Measurements from ENCODE around the gene FAM156A.
"Not testable (repeated sequence)": the region's sequence is repeated elsewhere in the genome, so short reads cannot be mapped to it uniquely, and the experiment has no call there.

Gene FAM156A

GRCh38 chrX:52958113-52958959 is at the start of gene FAM156A:
Gene FAM156A (minus strand): TSS chrX:52958518. CDS start chrX:52948588, 9,930 bp downstream.
- DNase-seq (ENCODE audit: low read depth, low spot score); H3K4me3 ChIP-seq (ENCODE audit: low read depth, low read length); in situ Hi-C loops (cut with HindIII; ENCODE audit: low sequenced_read_pairs): not testable (repeated sequence)

GRCh38 chrX:53005327-53005726 is 47.0 kb upstream of the FAM156A start:
- TF ChIP-seq, protein P1, sequence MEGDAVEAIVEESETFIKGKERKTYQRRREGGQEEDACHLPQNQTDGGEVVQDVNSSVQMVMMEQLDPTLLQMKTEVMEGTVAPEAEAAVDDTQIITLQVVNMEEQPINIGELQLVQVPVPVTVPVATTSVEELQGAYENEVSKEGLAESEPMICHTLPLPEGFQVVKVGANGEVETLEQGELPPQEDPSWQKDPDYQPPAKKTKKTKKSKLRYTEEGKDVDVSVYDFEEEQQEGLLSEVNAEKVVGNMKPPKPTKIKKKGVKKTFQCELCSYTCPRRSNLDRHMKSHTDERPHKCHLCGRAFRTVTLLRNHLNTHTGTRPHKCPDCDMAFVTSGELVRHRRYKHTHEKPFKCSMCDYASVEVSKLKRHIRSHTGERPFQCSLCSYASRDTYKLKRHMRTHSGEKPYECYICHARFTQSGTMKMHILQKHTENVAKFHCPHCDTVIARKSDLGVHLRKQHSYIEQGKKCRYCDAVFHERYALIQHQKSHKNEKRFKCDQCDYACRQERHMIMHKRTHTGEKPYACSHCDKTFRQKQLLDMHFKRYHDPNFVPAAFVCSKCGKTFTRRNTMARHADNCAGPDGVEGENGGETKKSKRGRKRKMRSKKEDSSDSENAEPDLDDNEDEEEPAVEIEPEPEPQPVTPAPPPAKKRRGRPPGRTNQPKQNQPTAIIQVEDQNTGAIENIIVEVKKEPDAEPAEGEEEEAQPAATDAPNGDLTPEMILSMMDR (IDR thresholded peaks at IDR 0.05; ENCODE audit: low read depth, low read length): no peak
- H3K4me3 ChIP-seq (ENCODE audit: low read depth, low read length): no peak overlapping the region
- in situ Hi-C loops (cut with HindIII; ENCODE audit: low sequenced_read_pairs): no loop called here
- no peak for DNase-seq (ENCODE audit: low read depth, low spot score)

GRCh38 chrX:53004811-53005210 is 46.5 kb upstream of the FAM156A start:
- no peak overlapping the region for H3K4me3 ChIP-seq (ENCODE audit: low read depth, low read length)
- in situ Hi-C loops (cut with HindIII; ENCODE audit: low sequenced_read_pairs): no loop called here
- TF ChIP-seq, protein P1 (IDR thresholded peaks at IDR 0.05; ENCODE audit: low read depth, low read length): no peak
- DNase-seq (ENCODE audit: low read depth, low spot score): no peak

GRCh38 chrX:53004038-53004437 is 45.7 kb upstream of the FAM156A start:
- DNase-seq (ENCODE audit: low read depth, low spot score): no peak
- no peak overlapping the region for H3K4me3 ChIP-seq (ENCODE audit: low read depth, low read length)
- in situ Hi-C loops (cut with HindIII; ENCODE audit: low sequenced_read_pairs): no loop called here
- TF ChIP-seq, protein P1 (IDR thresholded peaks at IDR 0.05; ENCODE audit: low read depth, low read length): no peak

GRCh38 chrX:53003111-53003510 is 44.8 kb upstream of the FAM156A start:
- DNase-seq (ENCODE audit: low read depth, low spot score): no peak
- in situ Hi-C loops (cut with HindIII; ENCODE audit: low sequenced_read_pairs): no loop called here
- TF ChIP-seq, protein P1 (IDR thresholded peaks at IDR 0.05; ENCODE audit: low read depth, low read length): no peak
- H3K4me3 ChIP-seq (ENCODE audit: low read depth, low read length): no peak overlapping the region

DNA sequence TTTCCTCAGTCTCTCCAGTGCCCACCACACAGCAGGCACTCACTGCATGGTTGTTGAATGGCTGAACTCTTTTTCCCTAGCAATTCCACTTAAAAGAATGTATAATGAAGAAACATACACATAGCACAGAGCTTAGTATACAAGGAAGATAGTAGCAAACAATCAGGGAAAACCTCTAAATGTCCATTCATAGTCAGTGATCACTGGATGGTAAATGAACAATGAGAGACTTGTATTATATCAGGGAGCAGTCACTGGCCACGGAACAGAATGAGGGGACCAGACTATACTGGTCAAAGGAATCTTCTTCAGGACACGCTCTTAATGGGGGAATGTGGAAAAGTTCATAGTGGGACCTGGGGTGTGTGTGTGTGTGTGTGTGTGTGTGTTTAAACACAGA is 43.6 kb upstream of the FAM156A start:
- TF ChIP-seq, protein P1 (IDR thresholded peaks at IDR 0.05; ENCODE audit: low read depth, low read length): no peak
- H3K4me3 ChIP-seq (ENCODE audit: low read depth, low read length): no peak overlapping the region
- in situ Hi-C loops (cut with HindIII; ENCODE audit: low sequenced_read_pairs): no loop called here
- no peak for DNase-seq (ENCODE audit: low read depth, low spot score)

DNA sequence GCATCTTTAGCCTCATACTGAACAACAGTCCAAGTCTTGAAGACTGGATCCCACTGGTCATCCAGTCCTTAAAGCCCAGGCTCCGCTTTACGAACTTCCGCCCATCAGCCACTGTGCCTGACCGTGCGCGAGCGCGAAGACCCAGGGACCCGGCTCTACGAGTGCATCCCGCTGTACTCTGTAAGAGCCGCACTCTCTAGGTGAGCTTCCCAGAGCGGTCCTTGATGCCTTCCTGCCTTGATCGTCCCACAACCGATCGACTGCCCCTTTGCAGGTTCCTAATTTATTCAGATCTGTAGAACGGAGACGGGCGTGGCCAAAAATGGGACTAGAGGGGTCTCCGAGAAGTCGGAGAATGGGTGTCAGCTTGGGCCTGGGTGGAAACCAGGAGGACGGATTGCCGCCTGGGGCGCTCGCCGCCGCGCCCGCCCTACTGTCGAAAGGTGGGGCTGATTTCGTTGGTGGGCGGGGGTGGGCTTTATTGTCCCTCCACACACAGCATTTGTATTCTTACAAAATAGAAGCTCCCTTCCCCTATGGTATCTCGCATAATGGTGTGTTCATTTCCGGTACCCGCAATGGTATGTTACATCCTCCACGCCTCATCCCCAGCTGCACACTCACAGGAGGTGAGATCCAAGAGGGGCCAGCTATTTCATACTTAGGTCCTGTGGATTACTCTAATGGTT is 42.3 kb upstream of the FAM156A start:
- TF ChIP-seq, protein P1 (IDR thresholded peaks at IDR 0.05; ENCODE audit: low read depth, low read length): no peak
- in situ Hi-C loops (cut with HindIII; ENCODE audit: low sequenced_read_pairs): no loop called here
- no peak for DNase-seq (ENCODE audit: low read depth, low spot score)
- no peak overlapping the region for H3K4me3 ChIP-seq (ENCODE audit: low read depth, low read length)
